Activated T-helper 17 cell treated with anti-CD3 and anti-CD28 coated beads, Interleukin-2, amount 50 U/mL, for 72 hours (primary cell): ENCODE measurements around the gene CD2. TPM values are rescaled to one million over a fixed set of nuclear protein-coding genes. Genes with fewer than 3 reads are reported as not detected.

Source experiments
- ATAC-seq: fragments of 150-1000 bp; cut with Tn5 transposase; replicated peaks from 2 replicates; pipeline ENCODE4 v1.10.0; 2021; ENCODE audit warnings: mild to moderate bottlenecking, moderate library complexity
- H3K27ac Mint-ChIP-seq: one replicate; pipeline ENCODE4 v1.8.0; 2022; ENCODE audit warnings: mixed read lengths
- H3K27me3 Mint-ChIP-seq: one replicate; pipeline ENCODE4 v1.8.0; 2022; ENCODE audit warnings: mixed read lengths
- H3K36me3 Mint-ChIP-seq: one replicate; pipeline ENCODE4 v1.8.0; 2022; ENCODE audit warnings: low read depth, mild to moderate bottlenecking, mixed read lengths
- H3K4me1 Mint-ChIP-seq: one replicate; pipeline ENCODE4 v1.8.0; 2022; ENCODE audit warnings: mixed read lengths
- H3K4me3 Mint-ChIP-seq: one replicate; pipeline ENCODE4 v1.8.0; 2022; ENCODE audit warnings: mild to moderate bottlenecking, mixed read lengths
- H3K9me3 Mint-ChIP-seq: one replicate; pipeline ENCODE4 v1.8.0; 2022; ENCODE audit warnings: mixed read lengths
- total RNA-seq, 2 donors: library from RNA; stranded (reverse); gene quantifications; one replicate each; pipeline ENCODE4 v1.2.3, GENCODE V29; 2022

Gene CD2
- total RNA-seq, 2 donors from 2014 or later: 303 to 473 TPM

DNA sequence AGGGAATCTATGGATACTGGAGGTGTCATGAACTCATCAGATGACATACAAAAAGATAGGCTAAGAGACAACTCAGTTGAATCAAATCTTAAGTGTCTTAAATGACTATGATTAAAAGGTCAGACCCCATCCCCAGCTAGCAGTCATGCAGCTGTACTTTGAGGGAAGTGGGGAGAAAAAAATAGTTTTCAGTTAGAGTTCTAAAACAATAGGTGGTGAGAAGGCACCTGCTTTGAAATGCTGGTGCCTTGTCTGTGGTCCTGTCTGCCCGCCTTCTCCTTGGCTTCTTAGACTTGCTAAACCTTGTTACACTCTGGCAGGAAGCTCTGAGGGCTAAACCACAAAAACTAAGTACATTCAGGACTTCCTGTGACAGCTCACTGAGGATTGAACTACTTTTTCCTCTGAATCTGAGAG is 15.3 kb downstream of the CD2 start:
- Mint-ChIP-seq H3K27ac (peak overlapping the region; percentile 100), H3K4me1 (peaks cover 63% of the 10 kb centered on the region), H3K9me3 (no peaks in the 10 kb centered on the region), H3K4me3 (peak overlapping the region; percentile 100), H3K36me3 (peaks cover 100% of the 10 kb centered on the region), H3K27me3 (no peaks in the 10 kb centered on the region)
- peak; percentile 52 for ATAC-seq

- Mint-ChIP-seq H3K9me3 (no peaks in the 10 kb centered on the region), H3K4me3 (peak overlapping the region; percentile 100), H3K27me3 (no peaks in the 10 kb centered on the region), H3K36me3 (peaks cover 100% of the 10 kb centered on the region), H3K4me1 (peaks cover 58% of the 10 kb centered on the region), H3K27ac (peak overlapping the region; percentile 100)
- ATAC-seq: peak; percentile 0
Measured at GRCh38 chr1:116769994-116770393, 15.8 kb downstream of the CD2 start.

DNA sequence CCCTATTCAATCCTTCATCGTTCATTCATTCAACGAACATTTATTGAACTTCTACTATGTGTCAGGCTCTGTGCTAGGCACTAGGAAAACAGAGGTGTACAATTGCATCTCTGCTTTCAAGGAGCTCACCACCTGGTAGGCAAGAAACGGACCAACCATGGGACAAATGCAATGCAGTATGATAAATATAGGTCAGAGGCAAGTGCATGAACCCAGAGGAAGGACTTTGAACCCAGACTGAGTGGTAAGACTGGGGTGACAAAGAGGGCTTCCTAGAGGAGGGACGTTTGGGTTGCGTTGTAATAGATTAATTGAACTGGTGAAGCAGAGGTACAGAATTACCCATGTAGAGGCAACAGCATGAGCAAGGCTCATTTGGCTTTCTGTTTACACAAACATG is 16.4 kb downstream of the CD2 start:
- peak; percentile 6 for ATAC-seq
- Mint-ChIP-seq H3K27ac (peak overlapping the region; percentile 100), H3K4me1 (peaks cover 54% of the 10 kb centered on the region), H3K36me3 (peaks cover 99% of the 10 kb centered on the region), H3K4me3 (peak overlapping the region; percentile 100), H3K9me3 (no peaks in the 10 kb centered on the region), H3K27me3 (no peaks in the 10 kb centered on the region)

- H3K9me3 Mint-ChIP-seq: no peaks in the 10 kb centered on the region
- no peaks in the 10 kb centered on the region for H3K27me3 Mint-ChIP-seq
- no peak for ATAC-seq
- H3K36me3 Mint-ChIP-seq: peaks cover 97% of the 10 kb centered on the region
- peak overlapping the region; percentile 100 for H3K27ac Mint-ChIP-seq
- peaks cover 52% of the 10 kb centered on the region for H3K4me1 Mint-ChIP-seq
- peak overlapping the region; percentile 100 for H3K4me3 Mint-ChIP-seq
Measured at GRCh38 chr1:116771997-116772647, 17.9 kb downstream of the CD2 start.

DNA sequence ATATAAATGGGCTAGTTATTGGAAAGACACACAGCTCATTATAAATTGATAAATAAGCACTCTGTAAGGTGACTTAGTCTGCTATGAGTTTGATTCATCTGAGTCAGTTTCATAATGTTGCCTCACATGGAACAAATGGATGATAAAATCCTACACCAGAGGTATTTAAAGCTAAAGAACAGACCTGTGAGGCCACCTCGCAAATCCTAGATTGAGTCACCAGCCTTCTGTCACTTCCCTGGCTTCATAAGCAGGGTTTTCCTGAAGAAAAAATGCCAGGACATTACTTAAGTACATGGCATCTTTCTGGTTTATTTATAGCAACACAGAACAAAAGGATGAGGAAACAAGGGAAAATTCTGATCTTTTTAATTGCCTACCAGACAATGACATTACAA is 18.4 kb downstream of the CD2 start:
- Mint-ChIP-seq H3K4me3 (peak overlapping the region; percentile 100), H3K27ac (peak overlapping the region; percentile 100), H3K4me1 (peaks cover 52% of the 10 kb centered on the region), H3K9me3 (no peaks in the 10 kb centered on the region), H3K36me3 (peaks cover 97% of the 10 kb centered on the region), H3K27me3 (no peaks in the 10 kb centered on the region)
- peak; percentile 31 for ATAC-seq

DNA sequence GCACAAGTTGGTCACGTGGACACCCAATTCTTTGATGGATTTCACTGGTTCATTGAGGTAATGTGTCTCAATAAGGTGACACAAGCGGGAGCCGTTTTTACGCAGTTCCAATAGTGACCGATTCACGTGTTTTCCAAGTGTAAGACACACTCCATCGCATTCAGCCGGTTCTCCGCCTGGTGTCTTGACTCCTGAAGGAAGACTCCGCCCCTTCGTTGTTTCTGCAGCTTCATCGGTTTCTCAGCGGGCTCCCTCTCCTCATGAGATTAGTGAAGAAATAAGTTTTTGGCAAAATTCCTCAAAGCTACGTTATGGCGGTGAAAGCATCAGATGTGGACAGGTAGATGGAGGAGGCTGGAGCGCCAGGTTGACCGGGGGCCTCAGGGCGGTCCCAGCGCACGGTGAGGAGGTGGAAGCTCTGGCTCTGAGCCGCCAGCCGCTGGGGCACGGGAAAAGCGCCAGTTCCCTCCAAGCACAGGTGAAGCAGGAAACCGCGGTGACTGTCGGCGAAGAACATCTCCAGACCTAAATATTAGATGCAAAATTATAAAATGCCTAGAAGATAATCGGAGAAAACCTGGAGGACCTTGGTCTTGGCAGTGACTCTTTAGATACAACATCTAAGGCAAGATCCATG is 21.0 kb downstream of the CD2 start:
- peaks cover 48% of the 10 kb centered on the region for H3K4me1 Mint-ChIP-seq
- ATAC-seq: no peak
- no peaks in the 10 kb centered on the region for H3K9me3 Mint-ChIP-seq
- H3K4me3 Mint-ChIP-seq: peak overlapping the region; percentile 35
- H3K27ac Mint-ChIP-seq: no peak overlapping the region
- no peaks in the 10 kb centered on the region for H3K27me3 Mint-ChIP-seq
- H3K36me3 Mint-ChIP-seq: peaks cover 95% of the 10 kb centered on the region

DNA sequence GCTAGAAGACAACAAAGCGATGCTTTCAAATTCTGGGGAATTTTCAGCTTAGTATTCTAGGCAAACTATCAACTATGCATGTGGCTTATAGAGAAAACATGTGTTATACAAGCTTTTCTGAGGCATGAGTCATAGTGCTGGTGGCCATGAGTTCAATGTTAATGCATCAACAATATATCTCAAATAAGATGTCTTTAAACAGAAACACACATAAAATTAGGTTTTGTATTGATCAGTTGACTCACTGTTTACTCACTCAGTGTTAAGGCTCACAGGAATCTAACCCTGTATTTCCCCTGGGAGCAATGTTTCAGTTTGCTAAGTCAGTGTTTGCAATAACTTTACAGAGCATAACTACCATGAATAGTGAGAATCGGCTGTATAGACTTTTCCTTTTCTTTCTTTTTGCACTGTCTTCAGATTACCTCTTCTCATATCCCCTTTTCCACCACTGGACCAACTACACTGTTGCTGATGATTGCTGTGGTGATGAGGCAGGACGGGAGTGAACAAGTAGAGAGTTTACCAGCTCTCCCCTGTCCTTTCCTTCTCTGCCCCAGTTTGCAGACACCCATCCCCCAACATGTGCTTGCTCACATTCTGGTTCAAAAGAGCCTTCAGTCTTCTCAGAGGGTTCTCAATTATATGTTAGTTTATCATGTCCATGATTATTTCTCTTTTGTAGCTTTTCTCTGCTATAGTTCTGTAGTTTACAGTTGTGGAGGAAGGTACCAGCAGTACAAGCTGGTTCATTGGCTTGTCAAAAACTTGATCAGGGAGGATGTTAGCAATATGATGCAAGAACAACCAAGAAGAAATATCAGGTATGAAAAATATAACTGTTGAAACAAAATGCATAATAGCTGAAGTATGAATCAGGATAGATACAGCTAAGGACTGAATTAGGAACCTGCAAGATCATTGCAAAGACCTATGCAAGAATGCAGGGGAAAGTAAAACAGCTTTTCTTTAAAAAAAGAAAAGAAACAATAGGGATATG is 23.9 kb downstream of the CD2 start:
- Mint-ChIP-seq H3K27me3 (no peaks in the 10 kb centered on the region), H3K4me1 (peaks cover 29% of the 10 kb centered on the region), H3K27ac (peak overlapping the region; percentile 84), H3K4me3 (peak overlapping the region; percentile 70), H3K9me3 (no peaks in the 10 kb centered on the region), H3K36me3 (peaks cover 83% of the 10 kb centered on the region)
- ATAC-seq: peak; percentile 85

DNA sequence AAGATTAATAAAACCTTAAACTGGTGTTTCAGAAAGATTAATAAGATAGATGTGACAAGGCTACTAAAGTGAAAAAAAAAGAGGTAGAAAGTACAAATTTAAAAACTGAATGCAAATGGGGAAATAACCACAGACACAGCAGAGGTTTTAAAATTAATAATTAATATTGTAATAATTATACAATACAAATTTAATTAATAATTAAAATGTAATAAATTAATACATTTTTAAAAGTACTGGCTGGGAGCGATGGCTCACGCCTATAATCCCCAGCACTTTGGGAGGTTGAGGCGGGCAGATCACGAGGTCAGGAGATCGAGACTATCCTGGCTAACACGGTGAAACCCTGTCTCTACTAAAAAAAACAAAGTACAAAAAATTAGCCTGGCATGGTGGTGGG is 26.8 kb downstream of the CD2 start:
- no peak overlapping the region for H3K4me3 Mint-ChIP-seq

DNA sequence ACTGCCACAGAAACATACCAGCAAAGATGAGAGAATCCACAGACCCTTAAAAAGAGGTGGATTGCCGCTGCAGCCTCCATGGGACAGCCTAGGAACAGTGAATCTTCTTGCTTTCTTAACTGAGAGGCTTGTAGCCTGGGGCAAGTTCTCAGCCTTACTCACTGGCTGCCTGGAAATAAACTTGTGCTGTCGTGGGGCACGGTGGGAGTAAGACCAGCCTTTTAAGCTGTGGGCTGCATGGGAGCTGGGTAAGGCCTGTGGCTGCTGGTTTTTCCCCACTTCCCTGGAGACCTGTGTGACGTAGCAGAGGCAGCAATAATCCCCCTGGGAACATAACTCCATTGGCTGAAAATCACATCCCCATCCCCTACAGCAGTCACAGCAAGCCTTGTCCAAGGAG is 30.8 kb downstream of the CD2 start:
- Mint-ChIP-seq H3K27ac (no peak overlapping the region), H3K9me3 (no peaks in the 10 kb centered on the region), H3K36me3 (peaks cover 25% of the 10 kb centered on the region), H3K4me1 (peaks cover 16% of the 10 kb centered on the region), H3K4me3 (no peak overlapping the region), H3K27me3 (no peaks in the 10 kb centered on the region)
- ATAC-seq: no peak

More for the DNA sequence above, 26.8 kb downstream of the CD2 start:
- no peaks in the 10 kb centered on the region for H3K9me3 Mint-ChIP-seq
- peaks cover 57% of the 10 kb centered on the region for H3K36me3 Mint-ChIP-seq
- no peak for ATAC-seq
- no peaks in the 10 kb centered on the region for H3K27me3 Mint-ChIP-seq
- H3K4me1 Mint-ChIP-seq: peaks cover 28% of the 10 kb centered on the region
- H3K27ac Mint-ChIP-seq: no peak overlapping the region

GRCh38 chr1:116786049-116786448 is 31.8 kb downstream of the CD2 start:
- Mint-ChIP-seq H3K4me3 (no peak overlapping the region), H3K27me3 (no peaks in the 10 kb centered on the region), H3K9me3 (no peaks in the 10 kb centered on the region), H3K27ac (no peak overlapping the region), H3K36me3 (peaks cover 17% of the 10 kb centered on the region), H3K4me1 (peaks cover 20% of the 10 kb centered on the region)
- no peak for ATAC-seq

GRCh38 chr1:116791727-116792126 is 37.5 kb downstream of the CD2 start:
- peaks cover 39% of the 10 kb centered on the region for H3K4me1 Mint-ChIP-seq
- ATAC-seq: peak; percentile 67
- H3K9me3 Mint-ChIP-seq: no peaks in the 10 kb centered on the region
- H3K27ac Mint-ChIP-seq: no peak overlapping the region
- H3K4me3 Mint-ChIP-seq: no peak overlapping the region
- H3K27me3 Mint-ChIP-seq: no peaks in the 10 kb centered on the region
- H3K36me3 Mint-ChIP-seq: peaks cover 12% of the 10 kb centered on the region

DNA sequence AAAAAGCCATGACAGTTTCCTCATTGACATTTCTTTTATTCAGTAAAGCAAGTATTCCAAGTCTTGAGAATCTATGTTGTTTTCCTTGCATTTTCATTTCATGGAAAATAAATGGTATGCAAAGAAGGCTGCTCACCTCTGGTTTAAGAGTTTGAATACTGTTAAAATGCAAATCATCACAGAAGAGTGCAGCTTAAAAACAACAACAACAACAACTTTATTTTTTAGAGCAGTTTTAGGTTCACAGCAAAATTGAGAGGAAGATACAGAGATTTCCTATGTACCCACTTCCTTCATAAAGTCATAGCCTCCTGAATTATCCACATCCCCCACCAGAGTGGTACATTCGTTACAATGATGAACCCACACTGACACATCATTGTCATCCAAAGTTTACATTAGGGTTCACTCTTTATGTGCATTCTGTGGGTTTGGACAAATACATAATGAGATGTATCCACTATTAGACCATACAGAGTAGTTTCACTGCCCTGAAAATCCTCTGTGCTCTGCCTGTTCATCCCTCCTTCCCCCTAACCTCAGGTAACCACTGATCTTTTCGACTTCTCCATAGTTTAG is 39.2 kb downstream of the CD2 start:
- H3K36me3 Mint-ChIP-seq: peaks cover 29% of the 10 kb centered on the region
- peak overlapping the region; percentile 1 for H3K4me3 Mint-ChIP-seq
- H3K4me1 Mint-ChIP-seq: peaks cover 47% of the 10 kb centered on the region
- peak overlapping the region; percentile 18 for H3K27ac Mint-ChIP-seq
- ATAC-seq: peak; percentile 51
- H3K9me3 Mint-ChIP-seq: no peaks in the 10 kb centered on the region
- H3K27me3 Mint-ChIP-seq: no peaks in the 10 kb centered on the region

DNA sequence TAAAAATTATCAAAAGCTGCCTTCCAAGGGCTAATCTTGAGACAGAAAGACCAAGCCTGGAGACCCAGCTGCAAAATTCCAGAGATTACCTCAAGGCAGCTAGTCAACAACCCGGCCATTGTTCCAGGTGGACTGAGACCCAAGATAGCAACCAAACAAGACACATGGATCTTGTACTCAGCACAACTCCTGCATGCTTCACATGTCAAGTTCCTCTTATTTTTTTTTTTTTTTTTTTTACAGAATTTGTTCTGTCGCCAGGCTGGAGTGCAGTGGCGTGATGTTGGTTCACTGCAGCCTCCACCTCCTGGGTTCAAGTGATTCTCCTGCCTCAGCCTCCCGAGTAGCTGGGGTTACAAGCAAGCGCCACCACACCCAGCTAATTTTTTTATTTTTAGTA is 40.1 kb downstream of the CD2 start:
- no peak overlapping the region for H3K4me3 Mint-ChIP-seq
- ATAC-seq: no peak
- H3K36me3 Mint-ChIP-seq: peaks cover 36% of the 10 kb centered on the region
- H3K9me3 Mint-ChIP-seq: no peaks in the 10 kb centered on the region
- no peaks in the 10 kb centered on the region for H3K27me3 Mint-ChIP-seq
- H3K27ac Mint-ChIP-seq: peak overlapping the region; percentile 18
- peaks cover 52% of the 10 kb centered on the region for H3K4me1 Mint-ChIP-seq

DNA sequence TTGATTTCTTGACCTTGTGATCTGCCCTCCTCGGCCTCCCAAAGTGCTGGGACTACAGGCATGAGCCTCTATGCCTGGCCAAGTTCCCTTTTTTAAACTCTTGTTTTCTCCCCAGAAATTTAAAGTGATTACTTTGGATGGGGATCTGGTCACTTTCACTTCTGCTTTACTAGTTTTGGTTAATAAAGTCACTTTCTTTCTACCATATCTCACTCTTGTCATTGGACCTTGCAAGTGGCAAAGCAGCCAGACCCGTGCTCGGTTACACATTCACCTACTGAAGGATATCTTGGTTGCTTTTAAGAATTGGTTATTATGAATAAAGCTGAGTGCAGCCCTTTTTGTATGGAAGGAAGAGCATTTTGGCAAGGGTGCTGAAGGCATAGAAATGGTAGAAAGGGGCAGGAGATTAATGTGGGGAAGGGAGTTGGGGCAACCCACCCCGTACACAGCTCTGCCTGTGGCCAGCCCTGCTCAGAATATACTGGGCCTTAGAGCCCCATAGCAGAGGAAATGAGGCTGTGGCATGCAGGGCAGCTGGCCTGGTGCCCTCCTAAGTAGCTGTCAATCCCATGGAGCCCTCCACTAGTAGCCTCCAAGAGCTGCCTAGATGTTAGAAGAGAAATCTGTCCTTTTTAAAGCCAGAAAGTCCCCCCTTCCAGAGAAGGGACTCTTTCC is 40.7 kb downstream of the CD2 start:
- Mint-ChIP-seq H3K27ac (no peak overlapping the region), H3K27me3 (no peaks in the 10 kb centered on the region), H3K9me3 (no peaks in the 10 kb centered on the region), H3K36me3 (peaks cover 42% of the 10 kb centered on the region), H3K4me3 (no peak overlapping the region), H3K4me1 (peaks cover 51% of the 10 kb centered on the region)
- no peak for ATAC-seq
